ACC112 (cell line): Measurements from ENCODE around the gene RSBN1L.
"Not testable (repeated sequence)": the region's sequence is repeated elsewhere in the genome, so short reads cannot be mapped to it uniquely, and the experiment has no call there.

ENCODE experiments used
- H2AFZ ChIP-seq: fragments of 200-600 bp; sonication (generic); one replicate; pipeline ENCODE4 v1.6.0; 2017; ENCODE audit warnings: antibody characterized with exemption, low read length; ENCODE audit not compliant: unreplicated experiment
- H3K27ac ChIP-seq: fragments of 200-600 bp; sonication (generic); 2 replicates; pipeline ENCODE4 v1.5.1; 2014; ENCODE audit warnings: low read depth, mild to moderate bottlenecking, antibody characterized with exemption, low read length, moderate library complexity
- H3K27me3 ChIP-seq: fragments of 200-600 bp; sonication (generic); 2 replicates; pipeline ENCODE4 v1.6.1; 2014; ENCODE audit warnings: mild to moderate bottlenecking, antibody characterized with exemption, low read length, moderate library complexity, mixed read lengths; ENCODE audit not compliant: insufficient read depth
- H3K36me3 ChIP-seq: fragments of 200-600 bp; sonication (generic); 2 replicates; pipeline ENCODE4 v1.6.1; 2016; ENCODE audit warnings: mild to moderate bottlenecking, antibody characterized with exemption, low read length, moderate library complexity, mixed read lengths; ENCODE audit not compliant: insufficient read depth
- H3K4me1 ChIP-seq: fragments of 200-600 bp; sonication (generic); one replicate; pipeline ENCODE4 v1.6.1; 2016; ENCODE audit warnings: low read length, mixed read lengths; ENCODE audit not compliant: insufficient read depth, unreplicated experiment, control insufficient read depth
- H3K4me3 ChIP-seq: fragments of 200-600 bp; sonication (generic); 2 replicates; pipeline ENCODE4 v1.5.1; 2014; ENCODE audit warnings: mild to moderate bottlenecking, low read depth, low read length
- H3K79me2 ChIP-seq: fragments of 200-600 bp; sonication (generic); one replicate; pipeline ENCODE4 v1.6.0; 2016; ENCODE audit warnings: low read length; ENCODE audit not compliant: control insufficient read depth, unreplicated experiment, insufficient read depth

Gene RSBN1L

DNA sequence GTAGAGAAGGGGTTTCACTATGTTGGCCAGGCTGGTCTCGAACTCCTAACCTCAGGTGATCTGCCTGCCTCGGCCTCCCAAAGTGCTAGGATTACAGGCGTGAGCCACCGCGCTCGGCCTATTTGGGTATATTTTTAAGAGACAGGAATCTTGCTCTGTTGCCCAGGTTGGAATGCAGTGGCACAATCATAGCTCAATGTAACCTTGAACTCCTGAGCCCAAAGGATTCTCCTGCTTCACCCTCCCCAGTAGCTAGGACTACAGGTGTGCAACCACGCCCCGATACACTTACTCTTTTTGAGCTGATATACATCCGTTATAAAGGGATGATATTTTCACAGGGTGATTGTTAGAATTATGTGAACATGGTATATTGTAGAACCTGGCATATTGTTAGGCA, 7.4 kb downstream of the RSBN1L start:
- Histone ChIP-seq H3K4me1 (peaks cover 18% of the 10 kb centered on the region), H3K79me2 (peaks cover 90% of the 10 kb centered on the region)
- not testable (repeated sequence) for H3K27ac ChIP-seq, H3K36me3 ChIP-seq, H3K4me3 ChIP-seq, H2AFZ ChIP-seq, H3K27me3 ChIP-seq

DNA sequence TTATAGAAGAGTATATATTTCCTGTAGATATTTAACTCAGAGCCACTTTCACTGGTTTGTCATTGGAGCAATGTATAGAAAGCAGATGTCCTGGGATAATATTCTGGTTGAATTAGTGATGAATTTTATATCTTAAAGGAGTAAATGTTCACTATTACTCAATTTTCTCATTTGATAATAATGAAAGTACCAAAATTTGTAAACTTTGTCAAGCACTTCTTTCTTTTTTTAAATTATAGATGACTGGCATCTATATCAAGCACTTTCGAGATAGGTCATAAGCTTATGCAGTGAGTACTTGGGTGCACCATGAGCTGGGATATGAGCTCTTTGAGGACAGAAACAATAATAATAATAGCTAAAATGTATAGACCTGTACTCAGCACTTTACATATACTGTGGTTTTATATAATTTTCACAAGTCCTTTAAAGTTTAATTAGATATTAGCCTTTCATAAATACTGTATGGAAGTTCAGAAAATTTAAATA, 11.3 kb downstream of the RSBN1L start:
- Histone ChIP-seq H3K4me3 (no peak overlapping the region), H3K4me1 (peaks cover 4% of the 10 kb centered on the region), H2AFZ (no peak overlapping the region), H3K79me2 (peaks cover 83% of the 10 kb centered on the region), H3K27me3 (no peaks in the 10 kb centered on the region), H3K36me3 (peaks cover 2% of the 10 kb centered on the region; the same call in 1 of the 2 replicates), H3K27ac (no peak overlapping the region)

DNA sequence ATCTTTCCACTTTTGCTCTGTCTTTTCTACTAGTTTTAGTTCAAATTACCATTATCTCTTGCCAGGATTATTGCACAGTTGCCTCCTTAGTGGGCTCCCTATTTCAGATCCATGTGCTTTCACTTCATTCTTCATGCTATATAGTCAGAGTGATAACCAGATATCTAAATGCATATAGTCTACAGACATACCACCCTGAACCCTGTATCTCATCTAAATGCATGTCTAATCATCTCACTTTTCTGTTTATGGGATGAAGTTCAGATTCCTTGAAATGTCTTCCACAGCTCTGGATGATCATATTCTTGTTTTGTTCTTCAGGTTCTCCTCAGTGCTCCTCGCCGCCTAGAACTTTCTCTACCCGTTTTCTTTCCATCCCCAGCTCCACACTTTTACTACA, 13.8 kb downstream of the RSBN1L start:
- Histone ChIP-seq H3K36me3 (peaks cover 2% of the 10 kb centered on the region; the same call in 1 of the 2 replicates), H2AFZ (no peak overlapping the region), H3K79me2 (peaks cover 69% of the 10 kb centered on the region)

DNA sequence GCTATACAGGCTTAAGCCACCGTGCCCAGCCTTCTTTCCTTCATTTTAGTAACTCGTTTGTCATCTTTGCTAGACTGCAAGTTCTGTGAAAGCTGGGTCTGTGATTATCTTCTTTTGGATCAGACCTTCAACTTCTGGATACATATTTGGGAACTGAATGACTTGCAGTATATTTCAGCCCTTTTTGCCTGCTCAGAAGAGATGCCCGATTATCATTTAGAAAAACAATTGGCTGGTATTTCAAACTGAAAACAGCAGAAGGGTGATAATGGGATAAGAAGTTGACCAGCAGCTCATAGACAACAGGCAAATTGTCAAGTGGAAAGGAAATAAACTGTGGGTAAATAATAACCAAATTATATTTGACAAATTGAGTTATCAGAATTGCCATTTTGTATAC, 14.6 kb downstream of the RSBN1L start:
- peaks cover 12% of the 10 kb centered on the region for H3K4me1 ChIP-seq
- H3K79me2 ChIP-seq = peaks cover 70% of the 10 kb centered on the region
- H2AFZ ChIP-seq = no peak overlapping the region
- H3K27me3 ChIP-seq = no peaks in the 10 kb centered on the region
- no peak overlapping the region for H3K4me3 ChIP-seq
- peaks cover 2% of the 10 kb centered on the region; the same call in 1 of the 2 replicates for H3K36me3 ChIP-seq
- H3K27ac ChIP-seq = no peak overlapping the region

More for the DNA sequence above, 13.8 kb downstream of the RSBN1L start:
- Histone ChIP-seq H3K4me1 (peaks cover 10% of the 10 kb centered on the region), H3K4me3 (no peak overlapping the region), H3K27me3 (no peaks in the 10 kb centered on the region), H3K27ac (no peak overlapping the region)

DNA sequence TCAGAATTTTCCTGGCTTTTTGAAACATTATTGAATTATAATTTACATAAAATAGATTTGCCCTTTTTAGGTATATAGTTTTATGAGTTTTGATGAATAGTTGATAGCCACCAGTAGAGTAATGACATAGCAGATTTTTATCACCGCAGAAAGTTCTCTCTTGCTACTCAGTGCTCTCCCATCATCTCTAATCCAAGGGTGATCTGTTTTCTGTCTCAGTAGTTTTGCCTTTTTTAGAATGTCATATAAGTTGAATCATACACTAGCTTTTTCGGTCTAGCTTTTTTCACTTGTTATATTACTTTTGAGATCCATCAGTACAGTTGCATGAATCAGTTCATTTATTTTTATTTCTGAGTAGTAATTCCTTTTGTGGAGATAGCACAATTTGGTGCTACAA, 17.9 kb downstream of the RSBN1L start:
- Histone ChIP-seq H3K79me2 (peaks cover 62% of the 10 kb centered on the region), H3K4me1 (peaks cover 12% of the 10 kb centered on the region), H3K27ac (peak overlapping the region; percentile 15; the same call in 1 of the 2 replicates), H2AFZ (no peak overlapping the region), H3K27me3 (no peaks in the 10 kb centered on the region), H3K36me3 (no peaks in the 10 kb centered on the region; the same call in 1 of the 2 replicates), H3K4me3 (no peak overlapping the region)

DNA sequence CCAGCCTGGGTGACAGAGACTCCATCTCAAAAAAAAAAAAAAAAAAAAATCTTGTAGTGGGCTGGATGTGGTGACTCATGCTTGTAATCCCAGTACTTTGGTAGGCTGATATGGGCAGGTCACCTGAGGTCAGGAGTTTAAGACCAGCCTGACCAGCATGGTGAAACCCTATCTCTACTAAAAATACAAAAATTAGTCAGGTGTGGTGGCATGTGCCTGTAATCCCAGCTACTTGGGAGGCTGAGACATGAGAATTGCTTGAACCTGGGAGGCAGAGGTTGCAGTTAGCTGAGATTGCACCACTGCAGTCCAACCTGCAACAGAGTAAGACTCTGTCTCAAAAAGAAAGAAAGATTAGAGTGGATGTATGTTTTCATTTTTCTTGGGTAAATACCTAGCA, 18.7 kb downstream of the RSBN1L start:
- Histone ChIP-seq H3K4me1 (peaks cover 12% of the 10 kb centered on the region), H3K79me2 (peaks cover 57% of the 10 kb centered on the region)
- H2AFZ ChIP-seq, H3K4me3 ChIP-seq, H3K27ac ChIP-seq, H3K27me3 ChIP-seq, H3K36me3 ChIP-seq: not testable (repeated sequence)

DNA sequence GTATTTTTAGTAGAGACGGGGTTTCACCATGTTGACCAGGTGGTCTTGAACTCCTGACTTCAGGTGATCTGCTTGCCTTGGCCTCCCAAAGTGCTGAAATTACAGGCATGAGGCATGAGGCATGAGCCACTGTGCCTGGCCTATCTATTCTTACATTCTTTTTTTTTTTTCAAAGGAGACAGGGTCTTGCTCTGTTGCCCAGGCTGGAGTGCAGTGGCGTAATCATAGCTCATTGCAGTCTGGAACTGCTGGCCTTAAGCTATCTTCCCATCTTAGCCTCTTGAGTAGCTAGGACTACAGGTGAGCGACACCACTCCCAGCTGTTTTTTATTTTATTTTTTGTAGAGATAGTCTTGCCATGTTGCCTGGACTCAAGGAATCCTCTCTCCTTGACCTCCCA, 20.5 kb downstream of the RSBN1L start:
- H3K79me2 ChIP-seq = peaks cover 54% of the 10 kb centered on the region
- no peak overlapping the region for H2AFZ ChIP-seq
- no peaks in the 10 kb centered on the region for H3K27me3 ChIP-seq
- no peaks in the 10 kb centered on the region for H3K36me3 ChIP-seq
- peaks cover 12% of the 10 kb centered on the region for H3K4me1 ChIP-seq
- no peak overlapping the region for H3K4me3 ChIP-seq
- no peak overlapping the region for H3K27ac ChIP-seq

DNA sequence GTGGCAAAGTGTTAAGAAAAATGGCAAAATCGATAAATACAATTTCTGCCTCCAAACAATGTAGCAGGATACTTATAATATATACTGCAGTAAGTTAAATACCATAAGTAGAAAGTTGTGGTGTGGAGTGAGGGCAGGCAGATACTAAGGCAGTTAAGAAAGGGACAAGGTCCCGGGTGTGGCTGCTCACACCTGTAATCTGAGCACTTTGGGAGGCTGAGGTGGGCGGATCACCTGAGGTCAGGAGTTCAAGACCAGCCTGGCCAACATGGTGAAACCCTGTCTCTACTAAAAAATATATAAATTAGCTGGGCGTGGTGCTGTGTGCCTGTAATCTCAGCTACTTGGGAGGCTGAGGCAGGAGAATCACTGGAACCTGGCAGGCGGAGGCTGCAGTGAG, 21.3 kb downstream of the RSBN1L start:
- H3K27ac ChIP-seq, H3K27me3 ChIP-seq, H2AFZ ChIP-seq, H3K4me3 ChIP-seq, H3K36me3 ChIP-seq: not testable (repeated sequence)
- peaks cover 60% of the 10 kb centered on the region for H3K79me2 ChIP-seq
- H3K4me1 ChIP-seq = peaks cover 12% of the 10 kb centered on the region

DNA sequence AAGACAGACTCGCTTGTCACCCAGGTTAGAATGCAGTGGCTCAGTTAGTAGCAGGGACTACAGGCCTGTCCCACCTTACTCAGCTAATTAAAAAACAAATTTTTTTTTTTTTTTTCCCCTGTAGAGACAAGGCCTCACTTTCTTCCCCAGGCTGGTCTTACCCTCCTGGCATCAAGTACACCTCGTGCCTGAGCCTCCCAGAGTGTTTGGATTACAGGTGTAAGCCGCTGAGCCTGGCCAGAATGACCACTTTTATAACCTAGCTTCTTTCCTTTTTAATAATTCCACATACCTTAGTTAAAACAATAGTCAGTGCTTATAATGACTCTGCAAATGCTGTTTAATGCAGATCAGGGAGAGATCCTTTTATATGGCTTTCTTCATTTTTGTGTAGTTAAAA, 31.3 kb downstream of the RSBN1L start:
- H3K27ac ChIP-seq = peak overlapping the region; percentile 28; the same call in 1 of the 2 replicates
- peaks cover 60% of the 10 kb centered on the region for H3K79me2 ChIP-seq
- peaks cover 23% of the 10 kb centered on the region for H3K4me1 ChIP-seq
- no peak overlapping the region for H2AFZ ChIP-seq
- no peak overlapping the region for H3K4me3 ChIP-seq
- no peaks in the 10 kb centered on the region for H3K27me3 ChIP-seq
- no peaks in the 10 kb centered on the region for H3K36me3 ChIP-seq

DNA sequence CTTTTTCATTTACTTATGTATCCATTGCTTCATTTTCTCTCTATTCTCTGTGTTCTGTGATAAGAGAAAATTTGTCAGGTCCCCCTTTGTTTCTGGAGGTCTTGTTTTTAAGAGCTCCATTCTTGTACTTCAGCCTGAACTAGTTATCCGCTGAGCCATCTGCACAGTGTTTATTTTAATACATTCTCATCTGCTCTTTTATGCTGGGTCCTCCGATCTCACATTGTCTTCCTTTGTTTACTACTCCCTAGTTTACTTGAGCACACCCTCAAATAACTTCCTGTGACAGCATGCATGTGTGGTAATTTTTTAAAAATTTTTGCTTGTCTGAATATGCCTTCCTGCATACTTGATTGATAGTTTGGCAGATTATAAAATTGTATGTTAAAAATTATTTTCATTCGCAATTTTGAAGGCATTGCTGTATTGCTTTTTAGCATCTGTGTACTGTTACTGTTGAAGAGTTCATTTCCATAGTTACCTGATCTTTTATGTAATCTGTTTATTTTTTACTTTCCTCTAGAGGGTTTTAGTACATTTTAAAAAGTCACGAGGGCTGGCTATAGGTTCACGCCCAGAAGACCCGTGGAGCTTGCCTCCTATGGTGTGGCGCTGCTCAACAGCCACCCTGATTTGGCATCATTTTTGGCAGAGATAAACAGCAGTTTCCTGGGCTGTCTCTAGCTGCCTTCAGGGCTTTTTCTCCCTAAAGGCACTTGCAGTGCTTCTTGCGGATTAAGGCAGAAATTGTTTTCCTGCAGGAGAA, 31.9 kb downstream of the RSBN1L start:
- Histone ChIP-seq H3K4me3 (0 out of 2 replicates have a peak overlapping the region, but pooled peaks have one; percentile 4), H3K4me1 (peaks cover 23% of the 10 kb centered on the region), H2AFZ (no peak overlapping the region), H3K36me3 (no peaks in the 10 kb centered on the region), H3K79me2 (peaks cover 63% of the 10 kb centered on the region), H3K27ac (peak overlapping the region; percentile 28; the same call in 1 of the 2 replicates), H3K27me3 (no peaks in the 10 kb centered on the region)
